Activated CD4-positive, alpha-beta T cell treated with anti-CD3 and anti-CD28 coated beads for 36 hours (primary cell): ENCODE data around the gene EMCN. TPM values are rescaled to one million over a fixed set of nuclear protein-coding genes. Genes with fewer than 3 reads are reported as not detected.
"Not testable (repeated sequence)": the region's sequence is repeated elsewhere in the genome, so short reads cannot be mapped to it uniquely, and the experiment has no call there.

Experiments
- ATAC-seq: fragments of 200-7000 bp; cut with Tn5 transposase; one replicate; pipeline ENCODE4 v1.10.0; 2021; ENCODE audit warnings: mild to moderate bottlenecking, moderate library complexity
- CTCF ChIA-PET: fragments of 350-600 bp; sonication (Branson Sonifier 250); formaldehyde crosslinking; loops from one replicate; lab custom pipeline; 2021; ENCODE audit warnings: antibody characterized with exemption; lab: Charles Lee
- POLR2A ChIA-PET: fragments of 350-600 bp; sonication (Branson Sonifier 250); formaldehyde crosslinking; loops from one replicate; lab custom pipeline; 2021; ENCODE audit warnings: antibody characterized with exemption, inconsistent platforms; lab: Charles Lee
- DNase-seq: peaks from one replicate; pipeline ENCODE4 v3.0.0-alpha.2; 2020
- H3K27ac Mint-ChIP-seq: one replicate; pipeline ENCODE4 v1.8.0; 2021; ENCODE audit warnings: mixed read lengths
- H3K27me3 Mint-ChIP-seq: one replicate; pipeline ENCODE4 v1.8.0; 2021; ENCODE audit warnings: mixed read lengths
- H3K36me3 Mint-ChIP-seq: one replicate; pipeline ENCODE4 v1.8.0; 2021; ENCODE audit warnings: low read depth, mixed read lengths
- H3K4me1 Mint-ChIP-seq: one replicate; pipeline ENCODE4 v1.8.0; 2021; ENCODE audit warnings: mixed read lengths
- H3K4me3 Mint-ChIP-seq: one replicate; pipeline ENCODE4 v1.8.0; 2021; ENCODE audit warnings: mild to moderate bottlenecking, moderate library complexity, mixed read lengths
- H3K9me3 Mint-ChIP-seq: one replicate; pipeline ENCODE4 v1.8.0; 2021; ENCODE audit warnings: low read depth, mixed read lengths
- intact Hi-C, 2 experiments: fragments of 100-400 bp; cut with DNase I in 1 of 2; cut with micrococcal nuclease in 1 of 2; formaldehyde crosslinking; loops; one replicate each; pipeline versions ENCODE4 v1.14.2 to v1.15.1; 2022 to 2024; cut with DNase I, micrococcal nuclease
- total RNA-seq, 2 experiments: library from RNA; stranded (reverse); gene quantifications; one replicate each; pipeline ENCODE4 v1.2.3, GENCODE V29; 2021

Gene EMCN, protein sequence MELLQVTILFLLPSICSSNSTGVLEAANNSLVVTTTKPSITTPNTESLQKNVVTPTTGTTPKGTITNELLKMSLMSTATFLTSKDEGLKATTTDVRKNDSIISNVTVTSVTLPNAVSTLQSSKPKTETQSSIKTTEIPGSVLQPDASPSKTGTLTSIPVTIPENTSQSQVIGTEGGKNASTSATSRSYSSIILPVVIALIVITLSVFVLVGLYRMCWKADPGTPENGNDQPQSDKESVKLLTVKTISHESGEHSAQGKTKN
- not detected for total RNA-seq

DNA sequence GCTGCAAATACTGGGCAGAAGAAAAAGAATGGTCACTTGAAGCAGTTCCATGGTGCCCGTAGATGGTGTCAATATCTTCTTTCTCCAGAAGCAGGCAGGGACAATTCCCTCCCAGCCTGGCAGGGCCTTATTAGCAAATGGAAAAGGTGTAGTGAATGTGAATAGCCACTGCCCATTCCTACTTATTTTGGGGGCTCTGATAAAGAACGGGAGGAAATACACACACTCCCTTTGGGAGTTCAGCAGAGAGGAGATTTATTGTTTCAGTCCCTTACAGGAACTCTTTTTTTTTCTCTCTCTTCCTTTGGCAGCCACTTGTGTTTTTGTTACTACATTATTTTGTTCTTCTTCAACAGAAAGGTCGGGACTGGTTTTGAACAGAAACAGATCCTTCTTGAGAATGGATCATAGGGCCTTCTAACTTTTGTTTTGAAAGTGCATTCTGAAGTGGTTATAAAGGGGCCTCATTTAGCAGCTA lies at the start of gene EMCN:
TSS of gene EMCN (minus strand) at position 159 of the 478 bp plus-strand sequence. CDS start at position 51, 108 bp downstream.
- POLR2A ChIA-PET = no interaction called here
- no peak within 1 kb of the TSS for H3K27ac Mint-ChIP-seq
- peaks cover 12% of the 10 kb centered on the region for H3K27me3 Mint-ChIP-seq
- no peaks in the 10 kb centered on the region for H3K4me1 Mint-ChIP-seq
- no peaks in the 10 kb centered on the region for H3K9me3 Mint-ChIP-seq
- CTCF ChIA-PET = interaction anchor here (0.7 kb wide), 1 partner anchor 49 kb away, joined by 3 read pairs; no protein-coding TSS in a partner anchor
- no peaks in the 10 kb centered on the region for H3K36me3 Mint-ChIP-seq
- ATAC-seq (no peak), DNase-seq (no peak)
- intact Hi-C loops = no loop called here
- H3K4me3 Mint-ChIP-seq = no peak within 1 kb of the TSS

DNA sequence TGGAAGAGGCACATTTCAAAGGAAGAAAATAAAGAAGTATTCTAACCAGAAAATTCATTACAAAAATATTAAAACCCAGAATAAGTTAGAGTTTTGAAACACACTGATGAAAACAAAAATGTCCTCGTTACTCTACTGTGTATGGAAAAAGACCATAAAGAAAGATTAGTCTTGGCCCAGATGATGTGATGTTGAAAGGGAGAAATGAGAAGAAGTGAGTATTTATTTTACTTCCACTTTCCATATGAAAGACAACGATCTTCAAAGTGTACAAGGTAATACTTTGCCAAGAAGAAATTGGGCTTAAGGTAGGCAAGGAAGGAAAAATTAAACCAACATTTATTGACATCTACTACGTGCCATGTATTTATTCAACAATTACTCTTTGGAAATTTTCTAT lies 48.6 kb upstream of the EMCN start:
- H3K36me3 Mint-ChIP-seq = no peaks in the 10 kb centered on the region
- H3K4me1 Mint-ChIP-seq = peaks cover 21% of the 10 kb centered on the region
- H3K9me3 Mint-ChIP-seq = peaks cover 2% of the 10 kb centered on the region
- intact Hi-C loops = loop anchor here (5.0 to 10.0 kb wide), 2 partner anchors 472 to 484 kb away; no protein-coding TSS in a partner anchor
- ChIA-PET CTCF (no interaction called here), POLR2A (no interaction called here)
- DNase-seq (no peak), ATAC-seq (peak; percentile 57)
- H3K27ac Mint-ChIP-seq = no peak overlapping the region
- H3K4me3 Mint-ChIP-seq = no peak overlapping the region
- H3K27me3 Mint-ChIP-seq = no peaks in the 10 kb centered on the region

DNA sequence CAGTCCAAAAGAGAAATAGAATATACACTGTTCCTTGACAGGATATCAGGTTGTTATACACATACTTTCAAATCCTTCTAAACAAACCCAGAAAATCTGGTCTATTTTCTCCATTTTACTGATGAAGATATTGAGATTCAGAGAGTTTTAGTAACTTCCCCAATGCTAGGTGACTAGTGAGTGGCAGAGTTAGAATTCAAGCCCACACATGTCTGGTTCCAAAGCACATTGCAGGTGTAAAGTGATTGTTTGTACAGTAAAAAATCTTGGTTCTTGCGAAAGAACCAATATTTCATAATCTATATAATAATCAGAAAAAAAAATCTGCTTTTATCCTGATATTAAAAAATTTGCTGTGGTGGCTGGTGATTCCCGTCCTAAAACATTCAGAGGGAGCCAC lies 39.5 kb upstream of the EMCN start:
- H3K27me3 Mint-ChIP-seq = peaks cover 4% of the 10 kb centered on the region

DNA sequence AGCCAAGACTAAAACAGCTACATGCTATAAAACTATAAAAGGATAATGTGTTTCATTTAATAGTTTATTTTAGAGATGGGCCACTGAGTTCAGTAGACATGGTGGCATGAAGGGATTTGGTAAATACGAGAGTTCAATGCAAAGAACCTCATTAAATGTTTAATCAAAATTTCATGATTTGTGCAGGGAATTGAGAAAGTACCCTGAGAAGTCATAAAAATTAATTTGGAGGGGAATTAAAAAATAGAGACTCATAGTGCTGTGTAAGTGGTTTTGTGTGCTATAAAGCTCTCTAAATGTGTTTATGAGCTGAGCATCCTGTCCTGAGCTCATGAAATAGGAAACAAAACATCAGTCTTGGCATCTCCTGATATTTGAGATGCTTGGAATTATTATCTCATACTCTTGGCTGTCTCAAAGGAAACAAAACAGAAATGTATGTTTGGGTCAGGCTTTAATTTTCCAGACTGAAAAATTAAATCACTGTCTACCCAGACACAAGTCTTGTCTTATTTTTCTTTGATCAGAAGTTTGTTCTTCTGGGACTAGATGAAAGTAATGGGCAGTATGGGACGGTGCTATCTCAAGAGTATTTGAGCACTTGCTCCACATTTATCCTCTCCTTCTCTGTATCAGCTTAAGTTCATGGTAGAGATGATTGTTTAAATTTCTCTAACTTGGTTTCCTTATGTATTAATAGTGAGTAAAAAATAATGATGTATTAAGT lies 38.0 kb upstream of the EMCN start:
- ATAC-seq = no peak
- Mint-ChIP-seq H3K36me3 (no peaks in the 10 kb centered on the region), H3K27me3 (peaks cover 4% of the 10 kb centered on the region), H3K4me1 (no peaks in the 10 kb centered on the region), H3K27ac (no peak overlapping the region), H3K9me3 (no peaks in the 10 kb centered on the region), H3K4me3 (no peak overlapping the region)
- intact Hi-C loops = no loop called here
- POLR2A ChIA-PET = no interaction called here
- no peak for DNase-seq
- CTCF ChIA-PET = no interaction called here

More for the DNA sequence above, 39.5 kb upstream of the EMCN start:
- no peak overlapping the region for H3K4me3 Mint-ChIP-seq
- no peaks in the 10 kb centered on the region for H3K9me3 Mint-ChIP-seq
- ChIA-PET CTCF (no interaction called here), POLR2A (no interaction called here)
- H3K4me1 Mint-ChIP-seq = no peaks in the 10 kb centered on the region
- intact Hi-C loops = no loop called here
- no peak overlapping the region for H3K27ac Mint-ChIP-seq
- no peak for ATAC-seq
- DNase-seq = no peak
- no peaks in the 10 kb centered on the region for H3K36me3 Mint-ChIP-seq

DNA sequence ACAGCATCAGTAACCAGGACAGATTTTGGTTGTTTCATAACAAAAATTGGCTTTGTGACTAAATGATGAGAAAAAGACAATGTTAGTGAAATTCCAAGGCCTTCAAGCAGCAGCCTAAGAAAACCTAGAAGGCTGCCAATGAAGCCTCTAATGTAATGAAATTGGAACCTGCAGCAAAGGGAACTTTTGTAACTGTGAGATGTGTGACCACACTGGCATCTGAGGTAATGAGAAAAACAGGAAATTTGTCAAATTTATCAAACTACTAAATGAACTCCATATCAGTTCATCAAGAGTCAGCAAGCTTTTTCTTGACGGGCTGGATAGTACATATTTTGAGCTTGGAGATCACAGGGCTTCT lies 30.4 kb upstream of the EMCN start:
- H3K4me1 Mint-ChIP-seq = peaks cover 5% of the 10 kb centered on the region
- no peak for ATAC-seq
- H3K27me3 Mint-ChIP-seq = no peaks in the 10 kb centered on the region
- CTCF ChIA-PET = interaction anchor here (1.4 kb wide), 1 partner anchor 12 kb away, joined by 3 read pairs; no protein-coding TSS in a partner anchor
- no peak overlapping the region for H3K27ac Mint-ChIP-seq
- intact Hi-C loops = no loop called here
- H3K9me3 Mint-ChIP-seq = no peaks in the 10 kb centered on the region
- no peak for DNase-seq
- POLR2A ChIA-PET = no interaction called here
- H3K4me3 Mint-ChIP-seq = no peak overlapping the region
- no peaks in the 10 kb centered on the region for H3K36me3 Mint-ChIP-seq

DNA sequence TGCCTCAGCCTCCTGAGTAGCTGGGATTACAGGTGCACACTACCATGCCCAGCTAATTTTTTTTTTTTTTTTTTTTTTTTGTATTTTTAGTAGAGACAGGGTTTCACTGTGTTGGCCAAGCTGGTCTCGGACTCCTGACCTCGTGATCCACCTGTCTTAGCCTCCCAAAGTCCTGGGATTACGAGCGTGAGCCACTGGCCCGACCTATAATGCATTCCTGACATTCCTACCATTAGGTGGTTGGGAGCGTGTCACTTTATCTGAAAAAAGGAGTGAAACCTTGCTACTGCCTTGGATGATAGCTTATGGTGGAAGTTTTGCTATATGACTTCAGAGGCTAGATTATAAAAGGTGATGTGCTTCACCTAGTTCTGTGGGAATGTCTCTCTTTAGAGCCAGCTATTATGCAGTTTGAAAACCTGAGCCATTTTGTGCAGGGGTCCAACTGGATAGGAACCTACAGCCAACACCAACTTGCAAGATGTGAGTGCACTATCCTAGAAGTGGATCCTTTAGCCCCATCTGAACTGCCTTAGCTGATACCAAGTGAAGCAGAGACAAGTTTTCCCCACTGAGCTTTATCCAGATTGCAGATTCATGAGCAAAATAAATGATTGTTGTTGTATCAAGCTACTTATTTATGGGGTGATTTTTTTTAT lies 29.8 kb upstream of the EMCN start:
- DNase-seq (no peak), ATAC-seq (no peak)
- Mint-ChIP-seq H3K4me1 (peaks cover 5% of the 10 kb centered on the region), H3K9me3 (no peaks in the 10 kb centered on the region), H3K27ac (no peak overlapping the region), H3K4me3 (no peak overlapping the region), H3K27me3 (no peaks in the 10 kb centered on the region), H3K36me3 (no peaks in the 10 kb centered on the region)
- intact Hi-C loops = no loop called here
- ChIA-PET POLR2A (no interaction called here), CTCF (interaction anchor here (1.0 to 1.4 kb wide), 2 partner anchors 12 to 14 kb away, joined by 3 read pairs; no protein-coding TSS in a partner anchor)

DNA sequence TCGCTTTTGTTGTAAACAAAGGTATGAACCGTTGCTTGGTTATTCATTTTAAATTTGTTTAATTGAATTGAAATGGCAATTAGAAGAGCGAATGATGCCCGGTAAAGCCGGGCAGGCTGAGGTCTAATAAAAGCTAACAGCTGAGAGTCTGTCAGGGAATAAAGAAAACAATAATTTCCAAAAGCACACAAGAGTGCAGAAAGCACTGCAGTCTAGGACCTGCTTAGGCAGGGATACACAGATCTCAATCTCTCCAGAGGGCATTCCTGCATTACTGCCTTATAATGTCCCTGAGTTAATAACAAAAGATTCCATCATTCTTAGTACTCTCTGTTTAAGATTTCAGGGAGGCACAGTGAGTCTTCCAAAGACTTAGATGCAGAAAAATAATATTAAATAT lies 27.6 kb upstream of the EMCN start:
- H3K4me3 Mint-ChIP-seq = no peak overlapping the region
- no peaks in the 10 kb centered on the region for H3K27me3 Mint-ChIP-seq
- ChIA-PET POLR2A (no interaction called here), CTCF (no interaction called here)
- peaks cover 5% of the 10 kb centered on the region for H3K4me1 Mint-ChIP-seq
- no peaks in the 10 kb centered on the region for H3K36me3 Mint-ChIP-seq
- H3K9me3 Mint-ChIP-seq = no peaks in the 10 kb centered on the region
- no peak for ATAC-seq
- DNase-seq = no peak
- intact Hi-C loops = no loop called here
- no peak overlapping the region for H3K27ac Mint-ChIP-seq

DNA sequence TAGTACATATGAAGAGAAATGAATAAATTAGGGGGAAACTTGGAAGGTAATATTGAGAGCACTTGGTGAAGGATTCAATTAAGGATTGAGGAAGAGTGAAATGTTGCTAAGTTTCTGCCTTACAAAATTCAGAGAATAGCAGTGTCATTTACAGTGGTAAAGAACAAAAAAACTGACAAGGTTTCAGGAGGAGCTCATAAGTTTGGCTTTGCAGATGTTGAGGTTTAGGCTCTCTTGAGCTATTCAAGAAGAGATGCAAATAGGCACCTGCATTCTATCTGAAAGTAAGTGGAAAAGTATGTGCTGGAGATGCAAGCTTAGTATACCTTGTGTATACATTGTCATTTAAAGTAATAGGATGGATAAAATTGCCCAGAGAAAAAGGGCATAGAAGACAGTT lies 22.3 kb upstream of the EMCN start:
- no peak overlapping the region for H3K27ac Mint-ChIP-seq
- H3K4me3 Mint-ChIP-seq = no peak overlapping the region
- ATAC-seq (no peak), DNase-seq (no peak)
- peaks cover 5% of the 10 kb centered on the region for H3K27me3 Mint-ChIP-seq
- H3K4me1 Mint-ChIP-seq = no peaks in the 10 kb centered on the region
- ChIA-PET POLR2A (no interaction called here), CTCF (no interaction called here)
- no peaks in the 10 kb centered on the region for H3K9me3 Mint-ChIP-seq
- intact Hi-C loops = no loop called here
- H3K36me3 Mint-ChIP-seq = no peaks in the 10 kb centered on the region

DNA sequence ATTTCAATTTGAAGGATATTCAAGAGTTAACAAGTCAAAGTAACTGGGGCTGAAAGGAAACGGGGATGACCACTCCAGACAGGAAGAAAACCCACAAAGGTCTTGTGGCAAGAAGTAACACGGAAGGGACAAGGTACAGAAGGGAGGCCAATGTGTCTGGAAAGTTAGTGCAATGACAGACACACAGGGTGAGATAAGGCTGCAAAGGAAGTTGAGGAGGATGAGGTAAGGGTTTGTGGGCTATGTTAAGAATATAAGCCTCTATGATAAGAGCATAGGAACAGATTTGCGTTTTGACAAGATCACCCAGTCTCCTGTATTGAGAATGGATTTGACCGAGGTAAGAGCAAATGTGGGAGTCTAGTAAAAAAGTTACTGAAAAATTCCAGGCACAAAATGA lies 21.9 kb upstream of the EMCN start:
- no peak overlapping the region for H3K4me3 Mint-ChIP-seq
- H3K27ac Mint-ChIP-seq = no peak overlapping the region
- no peaks in the 10 kb centered on the region for H3K9me3 Mint-ChIP-seq
- no peaks in the 10 kb centered on the region for H3K36me3 Mint-ChIP-seq
- no peaks in the 10 kb centered on the region for H3K4me1 Mint-ChIP-seq
- intact Hi-C loops = no loop called here
- peaks cover 5% of the 10 kb centered on the region for H3K27me3 Mint-ChIP-seq
- DNase-seq (no peak), ATAC-seq (no peak)
- ChIA-PET POLR2A (no interaction called here), CTCF (no interaction called here)

DNA sequence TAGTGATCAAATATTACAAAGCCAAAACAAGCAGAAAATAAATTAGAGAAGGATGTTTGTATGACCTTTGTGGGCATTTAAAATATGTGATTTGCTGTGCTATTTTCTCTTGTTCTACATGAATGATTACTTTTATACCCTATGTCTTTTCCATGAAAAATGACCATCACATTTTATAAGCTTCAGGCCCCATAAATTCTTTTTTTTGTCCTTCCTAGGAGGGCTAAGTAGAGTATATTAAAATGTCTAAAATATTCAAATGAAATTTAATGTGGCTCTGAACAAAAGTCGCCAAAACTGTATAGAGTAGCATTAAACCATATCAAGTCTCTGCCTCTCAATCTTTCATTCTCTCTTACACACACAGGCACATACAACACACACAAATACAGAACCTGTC lies 15.9 kb upstream of the EMCN start:
- ChIA-PET CTCF (no interaction called here), POLR2A (no interaction called here)
- peaks cover 5% of the 10 kb centered on the region for H3K4me1 Mint-ChIP-seq
- no peak overlapping the region for H3K4me3 Mint-ChIP-seq
- DNase-seq (no peak), ATAC-seq (no peak)
- H3K27ac Mint-ChIP-seq = no peak overlapping the region
- H3K9me3 Mint-ChIP-seq = peaks cover 10% of the 10 kb centered on the region
- H3K27me3 Mint-ChIP-seq = peaks cover 5% of the 10 kb centered on the region
- intact Hi-C loops = no loop called here
- H3K36me3 Mint-ChIP-seq = no peaks in the 10 kb centered on the region

DNA sequence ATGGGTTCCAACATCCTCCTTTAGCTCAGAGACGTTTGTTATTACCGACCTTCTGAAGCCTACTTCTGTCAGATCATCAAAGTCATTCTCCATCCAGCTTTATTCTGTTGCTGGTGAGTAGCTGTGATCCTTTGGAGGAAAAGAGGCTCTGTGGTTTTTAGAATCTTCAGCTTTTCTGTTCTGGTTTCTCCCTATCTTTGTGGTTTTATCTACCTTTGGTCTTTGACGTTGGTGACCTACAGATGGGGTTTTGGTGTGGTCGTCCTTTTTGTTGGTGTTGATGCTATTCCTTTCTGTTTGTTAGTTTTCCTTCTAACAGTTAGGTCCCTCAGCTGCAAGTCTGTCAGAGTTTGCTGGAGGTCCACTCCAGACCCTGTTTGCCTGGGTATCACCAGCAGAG lies 12.3 kb upstream of the EMCN start:
- H3K4me1 Mint-ChIP-seq, DNase-seq, intact Hi-C loops, POLR2A ChIA-PET, ATAC-seq, H3K27ac Mint-ChIP-seq, H3K4me3 Mint-ChIP-seq, H3K27me3 Mint-ChIP-seq, CTCF ChIA-PET, H3K36me3 Mint-ChIP-seq: not testable (repeated sequence)
- peaks cover 15% of the 10 kb centered on the region for H3K9me3 Mint-ChIP-seq
